Uterus (tissue), 2 donors: ENCODE measurements around the gene POLR3C.

ENCODE experiments used
- POLR2A ChIP-seq, 2 donors: fragments of 450-650 bp; IDR thresholded peaks; one replicate each; pipeline ENCODE4 v1.6.1; 2016; ENCODE audit warnings: antibody characterized with exemption in 2 of 2, mild to moderate bottlenecking in 1 of 2, moderate library complexity in 1 of 2
- TF ChIP-seq, protein P1 (sequence below), 4 experiments: fragments of 200-600 bp in 2 of 4; fragments of 450-650 bp in 2 of 4; sonication (generic) in 2 of 4; IDR thresholded peaks; one replicate each; pipeline ENCODE4 v1.5.1; 2016 to 2019; ENCODE audit warnings: antibody characterized with exemption in 4 of 4, mild to moderate bottlenecking in 2 of 4, moderate library complexity in 1 of 4

GRCh38 chr1:145857170-145857569, 33.2 kb downstream of the POLR3C start:
- TF ChIP-seq, protein P1, sequence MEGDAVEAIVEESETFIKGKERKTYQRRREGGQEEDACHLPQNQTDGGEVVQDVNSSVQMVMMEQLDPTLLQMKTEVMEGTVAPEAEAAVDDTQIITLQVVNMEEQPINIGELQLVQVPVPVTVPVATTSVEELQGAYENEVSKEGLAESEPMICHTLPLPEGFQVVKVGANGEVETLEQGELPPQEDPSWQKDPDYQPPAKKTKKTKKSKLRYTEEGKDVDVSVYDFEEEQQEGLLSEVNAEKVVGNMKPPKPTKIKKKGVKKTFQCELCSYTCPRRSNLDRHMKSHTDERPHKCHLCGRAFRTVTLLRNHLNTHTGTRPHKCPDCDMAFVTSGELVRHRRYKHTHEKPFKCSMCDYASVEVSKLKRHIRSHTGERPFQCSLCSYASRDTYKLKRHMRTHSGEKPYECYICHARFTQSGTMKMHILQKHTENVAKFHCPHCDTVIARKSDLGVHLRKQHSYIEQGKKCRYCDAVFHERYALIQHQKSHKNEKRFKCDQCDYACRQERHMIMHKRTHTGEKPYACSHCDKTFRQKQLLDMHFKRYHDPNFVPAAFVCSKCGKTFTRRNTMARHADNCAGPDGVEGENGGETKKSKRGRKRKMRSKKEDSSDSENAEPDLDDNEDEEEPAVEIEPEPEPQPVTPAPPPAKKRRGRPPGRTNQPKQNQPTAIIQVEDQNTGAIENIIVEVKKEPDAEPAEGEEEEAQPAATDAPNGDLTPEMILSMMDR (IDR thresholded peaks at IDR 0.05) = no peak
- no peak for TF ChIP-seq POLR2A (IDR thresholded peaks at IDR 0.05)
